Sigmoid colon (tissue), 7 donors: ENCODE data around the gene RGS7. TPM values are rescaled to one million over a fixed set of nuclear protein-coding genes. Genes with fewer than 3 reads are reported as not detected.
"Not testable (repeated sequence)": the region's sequence is repeated elsewhere in the genome, so short reads cannot be mapped to it uniquely, and the experiment has no call there.

Source experiments
- DNase-seq: peaks from one replicate; pipeline ENCODE4 v3.0.0-alpha.2; 2019
- H3K27ac ChIP-seq, 4 donors: fragments of 200-600 bp; sonication (generic); one replicate each; pipeline ENCODE4 v1.5.1; 2016 to 2019; ENCODE audit warnings: mild to moderate bottlenecking in 1 of 4
- H3K27me3 ChIP-seq, 3 donors: fragments of 200-600 bp; sonication (generic); one replicate each; pipeline ENCODE4 v1.5.1; 2019; ENCODE audit warnings: mild to moderate bottlenecking in 1 of 3
- H3K36me3 ChIP-seq, 4 donors: fragments of 200-600 bp; sonication (generic); one replicate each; pipeline ENCODE4 v1.5.1; 2016 to 2019
- H3K4me1 ChIP-seq, 4 donors: fragments of 200-600 bp; sonication (generic); one replicate each; pipeline ENCODE4 v1.5.1; 2017 to 2019
- H3K4me3 ChIP-seq, 4 donors: fragments of 200-600 bp; sonication (generic); one replicate each; pipeline ENCODE4 v1.5.1; 2017 to 2019; ENCODE audit warnings: mild to moderate bottlenecking in 2 of 4, moderate library complexity in 1 of 4
- H3K9me3 ChIP-seq, 4 donors: fragments of 200-600 bp in 3 of 4; sonication (generic) in 3 of 4; one replicate each; pipeline versions ENCODE4 v1.5.1 to v1.6.1; 2013 to 2019
- CTCF ChIP-seq, 4 experiments: fragments of 450-650 bp in 3 of 4; fragments of 200-600 bp in 1 of 4; IDR thresholded peaks; one replicate each; pipeline ENCODE4 v1.5.1; 2016 to 2019; ENCODE audit warnings: antibody characterized with exemption in 4 of 4, mild to moderate bottlenecking in 3 of 4, moderate library complexity in 2 of 4
- EP300 ChIP-seq, 4 donors: sonication (generic); formaldehyde crosslinking; IDR thresholded peaks; one replicate each; pipeline ENCODE4 v1.6.1; 2017; ENCODE audit warnings: antibody characterized with exemption in 4 of 4
- POLR2A ChIP-seq, 2 donors: fragments of 450-650 bp; IDR thresholded peaks; one replicate each; pipeline ENCODE4 v1.6.1; 2016; ENCODE audit warnings: antibody characterized with exemption in 2 of 2, mild to moderate bottlenecking in 2 of 2, moderate library complexity in 2 of 2
- POLR2AphosphoS5 ChIP-seq, 4 donors: sonication (generic); formaldehyde crosslinking; IDR thresholded peaks; one replicate each; pipeline ENCODE4 v1.6.1; 2017; ENCODE audit warnings: antibody characterized with exemption in 4 of 4
- WGBS, 2 donors: extraction: QIAGEN DNeasy Blood & Tissue Kit; methylation state at CpG; one replicate each; pipeline ENCODE4 v1.1.7; 2013; 5-methylcytosine and 5-hydroxymethylcytosine counted together
- intact Hi-C: fragments of 100-400 bp; cut with DNase I; formaldehyde crosslinking; loops from one replicate; pipeline ENCODE4 v1.15.1; 2023
- polyA plus RNA-seq, 3 donors: library from polyadenylated mRNA; stranded (reverse); fragments of 200-250 nt; gene quantifications; one replicate each; pipeline ENCODE4 v1.2.3, GENCODE V29; 2013
- total RNA-seq, 4 donors: library from RNA; depleted of rRNA; stranded (reverse); fragments of >200 nt; gene quantifications; one replicate each; pipeline ENCODE4 v1.1.0, GENCODE V29; 2016
- donor health status: healthy with polysubstance abuse.
- donor health status: Bipolar disorder and iron deficiency.
- donor health status: healthy.

RGS7 gene
- total and polyA plus RNA-seq, 7 donors: 0.10 to 1.8 (median 0.33) TPM; not detected in 4

DNA sequence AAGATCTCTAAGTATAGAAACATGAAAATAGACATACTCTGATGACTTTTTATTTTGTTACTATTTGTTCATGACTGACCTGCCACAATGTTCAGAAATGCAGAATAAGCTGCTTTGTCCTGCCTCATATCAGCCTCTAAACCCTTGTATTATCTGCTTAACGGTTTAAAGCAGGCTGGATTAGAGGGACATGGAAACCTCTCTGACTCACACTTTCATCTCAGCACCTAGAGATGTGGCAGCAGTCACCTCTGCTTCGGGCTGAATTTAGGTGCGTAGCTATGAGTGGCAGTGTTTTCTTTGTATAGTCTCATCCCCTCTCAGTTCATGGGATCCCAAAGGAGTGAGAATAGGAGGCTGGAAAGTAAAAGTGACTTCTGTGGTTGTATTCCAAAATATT, 255.4 kb downstream of the RGS7 start:
- 87 to 90% methylated on average over 3 of the region's 3 CpGs for WGBS, 2 donors
- H3K27ac ChIP-seq: no peak overlapping the region
- H3K4me3 ChIP-seq: no peak overlapping the region
- H3K9me3 ChIP-seq: no peaks in the 10 kb centered on the region
- no peaks in the 10 kb centered on the region for H3K36me3 ChIP-seq
- intact Hi-C loops: no loop called here
- no peak for DNase-seq
- H3K27me3 ChIP-seq: no peaks in the 10 kb centered on the region
- no peaks in the 10 kb centered on the region for H3K4me1 ChIP-seq
- no peak for TF ChIP-seq EP300 (IDR thresholded peaks at IDR 0.05)
- TF ChIP-seq POLR2A (IDR thresholded peaks at IDR 0.05): no peak
- TF ChIP-seq POLR2AphosphoS5 (IDR thresholded peaks at IDR 0.05): no peak
- TF ChIP-seq CTCF (IDR thresholded peaks at IDR 0.05): no peak

DNA sequence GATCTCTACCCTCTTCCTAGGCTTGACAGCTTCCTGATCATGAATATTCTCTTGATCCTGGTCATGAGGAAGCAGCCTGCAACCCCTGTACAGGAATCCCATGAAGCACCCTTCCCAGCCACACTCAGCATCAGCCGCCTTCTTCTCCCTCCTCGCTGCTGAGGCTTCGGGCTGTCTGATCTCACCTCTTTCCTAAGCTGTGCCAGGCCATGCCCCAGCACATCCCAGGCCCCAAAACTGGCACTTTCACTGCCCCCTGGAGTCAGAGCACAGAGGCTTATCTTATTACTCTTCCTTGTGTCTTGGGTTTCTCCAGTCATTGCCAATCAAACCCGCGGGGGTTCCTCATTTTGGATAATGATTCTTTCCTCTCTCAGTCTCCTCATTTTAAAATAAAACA, 259.5 kb downstream of the RGS7 start:
- no peak for DNase-seq
- no peak for TF ChIP-seq CTCF (IDR thresholded peaks at IDR 0.05)
- no peak for TF ChIP-seq POLR2AphosphoS5 (IDR thresholded peaks at IDR 0.05)
- no peak for TF ChIP-seq EP300 (IDR thresholded peaks at IDR 0.05)
- TF ChIP-seq POLR2A (IDR thresholded peaks at IDR 0.05): no peak
- H3K27me3 ChIP-seq: no peaks in the 10 kb centered on the region

DNA sequence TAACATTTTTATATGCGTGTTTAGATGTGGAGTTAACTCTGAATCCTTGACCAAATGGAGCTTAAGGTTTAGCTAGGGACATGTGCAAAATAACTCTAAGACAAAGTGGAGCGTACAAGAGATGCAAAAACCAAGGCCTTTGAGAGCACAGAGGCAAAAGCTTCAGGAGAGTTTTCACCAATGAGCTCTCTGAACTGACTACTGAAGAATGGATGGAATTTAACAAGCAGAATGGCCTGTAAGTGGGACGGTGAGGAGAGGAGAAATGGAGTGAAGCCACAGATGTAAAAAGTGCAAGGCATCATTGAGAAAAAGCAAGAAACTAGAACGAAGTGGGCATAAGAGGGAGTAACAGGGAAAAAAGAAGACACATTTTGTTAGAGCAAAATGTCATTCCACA, 260.0 kb downstream of the RGS7 start:
- no peak for DNase-seq
- H3K4me3 ChIP-seq: no peak overlapping the region
- H3K27me3 ChIP-seq: no peaks in the 10 kb centered on the region
- no peaks in the 10 kb centered on the region for H3K9me3 ChIP-seq
- H3K36me3 ChIP-seq: no peaks in the 10 kb centered on the region
- intact Hi-C loops: no loop called here
- H3K4me1 ChIP-seq: no peaks in the 10 kb centered on the region
- WGBS, 2 donors: 79 to 85% methylated on average over 4 of the region's 4 CpGs
- TF ChIP-seq POLR2AphosphoS5 (IDR thresholded peaks at IDR 0.05) (no peak), POLR2A (IDR thresholded peaks at IDR 0.05) (no peak), CTCF (IDR thresholded peaks at IDR 0.05) (no peak), EP300 (IDR thresholded peaks at IDR 0.05) (no peak)
- H3K27ac ChIP-seq: no peak overlapping the region

More for the DNA sequence above, 259.5 kb downstream of the RGS7 start:
- Histone ChIP-seq H3K36me3 (no peaks in the 10 kb centered on the region), H3K9me3 (no peaks in the 10 kb centered on the region), H3K27ac (no peak overlapping the region), H3K4me3 (no peak overlapping the region), H3K4me1 (no peaks in the 10 kb centered on the region)
- intact Hi-C loops: no loop called here
- 94 to 97% methylated on average over 5 of the region's 5 CpGs for WGBS, 2 donors

- H3K9me3 ChIP-seq: no peaks in the 10 kb centered on the region
- no peaks in the 10 kb centered on the region for H3K36me3 ChIP-seq
- no peaks in the 10 kb centered on the region for H3K4me1 ChIP-seq
- H3K27me3 ChIP-seq: no peaks in the 10 kb centered on the region
- H3K4me3 ChIP-seq: no peak overlapping the region
- intact Hi-C loops: no loop called here
- TF ChIP-seq CTCF (IDR thresholded peaks at IDR 0.05) (no peak), POLR2A (IDR thresholded peaks at IDR 0.05) (no peak), EP300 (IDR thresholded peaks at IDR 0.05) (no peak), POLR2AphosphoS5 (IDR thresholded peaks at IDR 0.05) (no peak)
- no peak overlapping the region for H3K27ac ChIP-seq
- 92 to 94% methylated on average over 6 of the region's 6 CpGs for WGBS, 2 donors
- DNase-seq: no peak
Observed at GRCh38 chr1:241095847-241096246, 261.2 kb downstream of the RGS7 start.

DNA sequence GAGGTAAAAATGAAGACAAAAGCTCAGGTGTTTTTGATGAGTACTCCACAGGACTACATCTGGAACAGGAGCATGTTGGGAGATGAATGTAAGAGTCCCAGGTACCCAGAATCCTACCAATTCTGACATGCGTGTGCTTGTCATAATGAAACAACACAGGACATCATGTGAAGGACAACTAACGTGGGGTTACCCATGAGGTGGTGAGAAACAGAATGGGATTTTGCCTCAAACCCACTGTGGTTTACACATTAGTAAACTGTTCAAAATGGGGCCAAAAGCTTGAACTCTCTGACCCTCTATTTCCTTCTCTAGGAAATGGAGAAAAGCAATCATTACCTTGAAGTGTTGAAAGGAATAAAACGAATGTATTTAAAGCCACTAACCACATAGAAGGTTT, 266.2 kb downstream of the RGS7 start:
- DNase-seq: no peak
- WGBS, 2 donors: 82 to 85% methylated on average over 3 of the region's 3 CpGs
- intact Hi-C loops: no loop called here
- Histone ChIP-seq H3K4me3 (no peak overlapping the region), H3K27ac (no peak overlapping the region), H3K27me3 (no peaks in the 10 kb centered on the region), H3K9me3 (no peaks in the 10 kb centered on the region), H3K36me3 (no peaks in the 10 kb centered on the region), H3K4me1 (no peaks in the 10 kb centered on the region)
- TF ChIP-seq EP300 (IDR thresholded peaks at IDR 0.05): no peak
- TF ChIP-seq POLR2AphosphoS5 (IDR thresholded peaks at IDR 0.05): no peak
- no peak for TF ChIP-seq POLR2A (IDR thresholded peaks at IDR 0.05)
- TF ChIP-seq CTCF (IDR thresholded peaks at IDR 0.05): no peak

- intact Hi-C loops, H3K9me3 ChIP-seq, DNase-seq, H3K4me3 ChIP-seq, H3K27ac ChIP-seq, H3K27me3 ChIP-seq, H3K4me1 ChIP-seq, H3K36me3 ChIP-seq: not testable (repeated sequence)
- WGBS, 2 donors: 87 to 95% methylated on average over 1 of the region's 1 CpG
Observed at GRCh38 chr1:241089066-241089465, 267.9 kb downstream of the RGS7 start.

DNA sequence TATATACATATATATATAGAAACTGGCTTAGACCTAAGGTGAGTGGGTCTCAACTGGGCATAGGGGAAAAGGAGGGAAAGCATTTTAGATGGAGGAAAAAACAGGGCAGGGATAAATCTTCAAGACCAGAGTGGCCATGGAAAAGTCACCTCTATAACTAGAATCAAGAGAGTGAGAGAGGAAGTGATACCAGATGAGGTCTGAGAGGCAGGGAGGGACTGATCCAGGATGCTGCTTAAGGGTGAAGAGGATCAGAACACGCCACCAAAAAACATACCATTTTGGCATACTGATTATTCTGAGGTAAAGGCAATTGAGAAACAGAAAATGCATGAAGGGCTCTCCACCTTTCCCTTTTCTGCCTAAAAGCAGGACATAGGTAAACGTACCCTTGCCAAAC, 268.9 kb downstream of the RGS7 start:
- intact Hi-C loops, H3K4me1 ChIP-seq, H3K27ac ChIP-seq, H3K36me3 ChIP-seq, DNase-seq, H3K4me3 ChIP-seq, H3K9me3 ChIP-seq, H3K27me3 ChIP-seq: not testable (repeated sequence)
- 80 to 84% methylated on average over 2 of the region's 2 CpGs for WGBS, 2 donors
